B cell (primary cell): ENCODE measurements around the gene EFCAB14. TPM values are rescaled to one million over a fixed set of nuclear protein-coding genes. Genes with fewer than 3 reads are reported as not detected.

Experiments
- ATAC-seq: fragments of 200-7000 bp; cut with Tn5 transposase; one replicate; pipeline ENCODE4 v1.10.0; 2021; ENCODE audit warnings: low read depth, mild to moderate bottlenecking, moderate number of reproducible peaks, moderate library complexity
- CTCF ChIA-PET: fragments of 350-600 bp; sonication (Branson Sonifier 250); formaldehyde crosslinking; loops from one replicate; lab custom pipeline; 2021; ENCODE audit warnings: antibody characterized with exemption, inconsistent platforms; lab: Charles Lee
- POLR2A ChIA-PET: fragments of 350-600 bp; sonication (Branson Sonifier 250); formaldehyde crosslinking; loops from one replicate; lab custom pipeline; 2021; ENCODE audit warnings: antibody characterized with exemption; lab: Charles Lee
- DNase-seq: peaks from one replicate; pipeline ENCODE4 v3.0.0; 2013
- H2AFZ ChIP-seq: 2 replicates; pipeline ENCODE4 v1.6.1; 2012; ENCODE audit warnings: mild to moderate bottlenecking, low read depth, low read length; ENCODE audit not compliant: insufficient read depth, poor library complexity, severe bottlenecking
- H3K27ac ChIP-seq, 2 donors: 1 replicate in 1 of 2; 2 replicates in 1 of 2; pipeline ENCODE4 v1.5.1; 2012 to 2013; ENCODE audit warnings: low read length in 2 of 2, mild to moderate bottlenecking in 2 of 2, moderate library complexity in 1 of 2
- H3K27me3 ChIP-seq, 4 experiments: fragments of 200-600 bp in 1 of 4; sonication (generic) in 1 of 4; replicated peaks in 1 of 4; 1 replicate in 2 of 4; 2 replicates in 2 of 4; pipeline versions ENCODE4 v1.6.1 to v1.7.0; 2013 to 2016; ENCODE audit warnings: low read length in 3 of 4, mild to moderate bottlenecking in 2 of 4, mixed read lengths in 1 of 4, moderate library complexity in 1 of 4; ENCODE audit not compliant: insufficient read depth in 4 of 4, control insufficient read depth in 3 of 4; ENCODE audit errors: control extremely low read depth in 1 of 4
- H3K36me3 ChIP-seq, 2 experiments: replicated peaks in 1 of 2; 1 replicate in 1 of 2; 2 replicates in 1 of 2; pipeline versions ENCODE4 v1.6.1 to v1.7.1; 2013; ENCODE audit warnings: low read length in 1 of 2; ENCODE audit not compliant: insufficient read depth in 2 of 2, control insufficient read depth in 1 of 2; ENCODE audit errors: control extremely low read depth in 1 of 2, extremely low read depth in 1 of 2
- H3K4me1 ChIP-seq, 2 donors: fragments of 200-600 bp in 1 of 2; sonication (generic) in 1 of 2; 1 replicate in 1 of 2; 2 replicates in 1 of 2; pipeline versions ENCODE4 v1.5.1 to v1.6.1; 2013 to 2017; ENCODE audit warnings: low read length in 2 of 2; ENCODE audit not compliant: control insufficient read depth in 2 of 2, insufficient read depth in 2 of 2
- H3K4me2 ChIP-seq: replicated peaks from 2 replicates; pipeline ENCODE3; 2012; ENCODE audit warnings: mild to moderate bottlenecking, low read depth, low read length; ENCODE audit not compliant: poor library complexity, severe bottlenecking
- H3K4me3 ChIP-seq, 5 experiments: fragments of 200-600 bp in 1 of 5; sonication (generic) in 1 of 5; 1 replicate in 3 of 5; 2 replicates in 2 of 5; pipeline versions ENCODE4 v1.5.1 to v1.7.0; 2011 to 2016; ENCODE audit warnings: low read length in 4 of 5, mild to moderate bottlenecking in 4 of 5, low read depth in 2 of 5, control low read depth in 1 of 5, moderate library complexity in 1 of 5; ENCODE audit not compliant: insufficient read depth in 1 of 5; ENCODE audit errors: control extremely low read depth in 1 of 5, extremely low read depth in 1 of 5
- H3K79me2 ChIP-seq: fragments of 200-600 bp; sonication (generic); one replicate; pipeline ENCODE4 v1.6.0; 2016; ENCODE audit warnings: low read length; ENCODE audit not compliant: control insufficient read depth, insufficient read depth
- H3K9ac ChIP-seq: fragments of 200-600 bp; sonication (generic); 2 replicates; pipeline ENCODE4 v1.6.1; 2017; ENCODE audit warnings: mild to moderate bottlenecking, low read length, moderate library complexity
- H3K9me3 ChIP-seq, 3 donors: one replicate each; pipeline versions ENCODE4 v1.6.1 to v1.7.1; 2013; ENCODE audit warnings: low read length in 2 of 3; ENCODE audit not compliant: control insufficient read depth in 2 of 3, insufficient read depth in 1 of 3; ENCODE audit errors: control extremely low read depth in 1 of 3
- H4K20me1 ChIP-seq: 2 replicates; pipeline ENCODE4 v1.6.0; 2012; ENCODE audit warnings: mild to moderate bottlenecking, low read length; ENCODE audit not compliant: insufficient read depth, control insufficient read depth, poor library complexity, severe bottlenecking
- H3K27ac Mint-ChIP-seq: one replicate; pipeline ENCODE4 v1.8.0; 2021; ENCODE audit warnings: mixed read lengths
- H3K27me3 Mint-ChIP-seq: one replicate; pipeline ENCODE4 v1.8.0; 2021; ENCODE audit warnings: mixed read lengths
- H3K4me1 Mint-ChIP-seq: one replicate; pipeline ENCODE4 v1.8.0; 2021; ENCODE audit warnings: mixed read lengths
- H3K4me3 Mint-ChIP-seq: one replicate; pipeline ENCODE4 v1.8.0; 2021; ENCODE audit warnings: mixed read lengths
- H3K9me3 Mint-ChIP-seq: one replicate; pipeline ENCODE4 v1.8.0; 2022; ENCODE audit warnings: mixed read lengths; ENCODE audit not compliant: insufficient read depth
- CTCF ChIP-seq: fragments of 200-600 bp; IDR thresholded peaks from one replicate; pipeline ENCODE4 v1.8.0; 2022; ENCODE audit warnings: antibody characterized with exemption, mild to moderate bottlenecking
- EZH2 ChIP-seq: IDR thresholded peaks from 2 replicates; pipeline ENCODE4 v1.6.1; 2012; ENCODE audit warnings: borderline replicate concordance, low read depth, mild to moderate bottlenecking, moderate library complexity, low read length; ENCODE audit not compliant: insufficient read depth, poor library complexity, severe bottlenecking
- WGBS: methylation state at CpG from one replicate; pipeline ENCODE4 v1.1.5; 2013; ENCODE audit warnings: missing lambda C conversion rate; ENCODE audit not compliant: insufficient coverage; 5-methylcytosine and 5-hydroxymethylcytosine counted together
- intact Hi-C: fragments of 100-400 bp; cut with micrococcal nuclease; formaldehyde crosslinking; loops from one replicate; pipeline ENCODE4 v1.10.0; 2022
- polyA plus RNA-seq: library from polyadenylated mRNA; depleted of rRNA; stranded (reverse); fragments of >200 nt; gene quantifications from 2 replicates; pipeline ENCODE4 v1.2.3, GENCODE V29; 2012
- total RNA-seq, 2 donors: library from RNA; stranded (reverse); fragments of 120-200 nt in 1 of 2; gene quantifications; 1 replicate in 1 of 2; 2 replicates in 1 of 2; pipeline versions ENCODE4 v1.2.3 to v1.2.4, GENCODE V29; 2013 to 2022

The EFCAB14 gene
- total and polyA plus RNA-seq, 2 donors (not counting 1 experiment from before 2014, with no cell fraction given) = 22.8 to 98.8 TPM

GRCh38 chr1:46723901-46724300 lies 5.0 kb upstream of the EFCAB14 start:
- H3K4me1 Mint-ChIP-seq = peaks cover 10% of the 10 kb centered on the region
- intact Hi-C loops = no loop called here
- H3K27ac Mint-ChIP-seq = no peak overlapping the region
- ChIA-PET POLR2A (no interaction called here), CTCF (interaction anchor here (1.2 to 4.0 kb wide), 7 partner anchors 10 to 316 kb away, joined by 3 to 24 read pairs (median 14); no protein-coding TSS in a partner anchor)
- TF ChIP-seq EZH2 (no peak), CTCF (no peak)
- H3K4me2 ChIP-seq = no peak overlapping the region
- H3K36me3 ChIP-seq = no peaks in the 10 kb centered on the region
- H3K9ac ChIP-seq = no peak overlapping the region
- H3K27ac ChIP-seq = no peak overlapping the region
- no peak overlapping the region for H3K4me3 ChIP-seq
- DNase-seq = no peak
- WGBS = 100% methylated on average over 1 of the region's 4 CpGs
- H3K4me1 ChIP-seq = peaks cover 9 to 11% of the 10 kb centered on the region in 2 donors
- H3K9me3 Mint-ChIP-seq = no peaks in the 10 kb centered on the region
- H3K27me3 ChIP-seq = peaks cover 0 to 14% (median 8%) of the 10 kb centered on the region in 4 experiments
- no peaks in the 10 kb centered on the region for H4K20me1 ChIP-seq
- peaks cover 27% of the 10 kb centered on the region for H3K27me3 Mint-ChIP-seq
- ATAC-seq = no peak
- H2AFZ ChIP-seq = no peak overlapping the region
- H3K79me2 ChIP-seq = no peaks in the 10 kb centered on the region
- H3K4me3 Mint-ChIP-seq = no peak overlapping the region
- no peaks in the 10 kb centered on the region for H3K9me3 ChIP-seq

- TF ChIP-seq EZH2 (no peak), CTCF (no peak)
- Histone ChIP-seq H3K4me1 (peaks cover 26 to 27% of the 10 kb centered on the region in 2 donors), H3K4me2 (no peak overlapping the region), H4K20me1 (peaks cover 21% of the 10 kb centered on the region), H3K79me2 (peaks cover 19% of the 10 kb centered on the region), H2AFZ (no peak overlapping the region), H3K27me3 (peaks cover 0 to 13% (median 6%) of the 10 kb centered on the region in 4 experiments), H3K9ac (no peak overlapping the region), H3K36me3 (no peaks in the 10 kb centered on the region), H3K4me3 (no peak overlapping the region), H3K9me3 (no peaks in the 10 kb centered on the region), H3K27ac (no peak overlapping the region)
- Mint-ChIP-seq H3K4me3 (no peak overlapping the region), H3K4me1 (peaks cover 28% of the 10 kb centered on the region), H3K27ac (no peak overlapping the region), H3K9me3 (no peaks in the 10 kb centered on the region), H3K27me3 (peaks cover 16% of the 10 kb centered on the region)
- intact Hi-C loops = no loop called here
- ChIA-PET CTCF (interaction anchor here (1.0 kb wide), 1 partner anchor 14 kb away, joined by 4 read pairs; no protein-coding TSS in a partner anchor), POLR2A (no interaction called here)
- WGBS = 100% methylated on average over 2 of the region's 3 CpGs
- ATAC-seq = no peak
- no peak for DNase-seq
Measured at GRCh38 chr1:46721686-46722205, 2.8 kb upstream of the EFCAB14 start.
